HepG2 (cell line): ENCODE results near the gene TYMS.

Experiments used
- ARID2 ChIP-seq: sonication (generic); formaldehyde crosslinking; IDR thresholded peaks from 2 replicates; pipeline ENCODE4 v1.8.1; 2022; ENCODE audit warnings: mild to moderate bottlenecking, missing genetic modification reagents, borderline replicate concordance
- ATM ChIP-seq: fragments of 450-650 bp; IDR thresholded peaks from 2 replicates; pipeline ENCODE4 v1.7.1; 2017; ENCODE audit warnings: mild to moderate bottlenecking, borderline replicate concordance
- CTCF ChIP-seq: sonication (generic); formaldehyde crosslinking; IDR thresholded peaks from 2 replicates; pipeline ENCODE4 v1.5.0; 2020; ENCODE audit warnings: mild to moderate bottlenecking, missing genetic modification reagents, moderate library complexity
- POLR2A ChIP-seq, 2 experiments: IDR thresholded peaks; 2 replicates each; pipeline ENCODE4 v1.6.1; 2011; ENCODE audit warnings: low read depth in 2 of 2, low read length in 2 of 2, mild to moderate bottlenecking in 1 of 2, moderate library complexity in 1 of 2; ENCODE audit not compliant: insufficient read depth in 1 of 2
- ZNF841 ChIP-seq: sonication (generic); formaldehyde crosslinking; IDR thresholded peaks from 2 replicates; pipeline ENCODE4 v1.8.1; 2023; ENCODE audit warnings: missing genetic modification reagents, borderline replicate concordance

GRCh38 chr18:708096-708495 is 50.6 kb downstream of the TYMS start:
- TF ChIP-seq ZNF841 (CRISPR knock-in tag) (no peak), ARID2 (CRISPR knock-in tag) (no peak), POLR2A (IDR thresholded peaks at IDR 0.05; ENCODE audit: insufficient read depth in 1 of 2, low read depth in 2 of 2, low read length in 2 of 2) (no peak), ATM (no peak), CTCF (CRISPR knock-in tag) (no peak)
